Islet precursor cell (in vitro differentiated cells): Measurements from ENCODE around the gene FBXO41.
A peak's percentile ranks its signal among the peaks of the same experiment; 100 is the strongest.

ENCODE experiments used
- DNase-seq: peaks from one replicate; pipeline ENCODE4 v3.0.0-alpha.2; 2018

FBXO41 gene

GRCh38 chr2:73284296-73285158, at the start of gene FBXO41:
TSS of gene FBXO41 (minus strand) at chr2:73284478. CDS start at chr2:73269630, 14,848 bp downstream.
- DNase-seq: peak; percentile 72

DNA sequence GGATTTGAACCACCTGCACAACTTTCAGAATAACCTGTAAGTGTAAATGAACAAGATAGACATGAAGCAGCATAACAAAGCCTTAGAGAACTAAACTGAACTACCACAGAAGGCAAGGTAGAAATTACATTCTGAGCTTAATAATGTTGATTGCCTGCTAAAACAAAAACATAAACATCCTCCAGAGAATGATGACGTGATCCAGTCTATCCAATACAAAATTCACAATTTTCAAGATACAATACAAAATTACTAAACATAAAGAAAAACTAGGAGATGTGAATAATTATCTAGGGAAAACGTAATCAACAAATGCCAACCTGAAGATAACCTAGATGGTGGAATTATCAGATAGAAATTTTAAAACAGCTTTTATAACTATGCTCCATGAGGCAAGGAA, 49.8 kb upstream of the FBXO41 start:
- DNase-seq: no peak

DNA sequence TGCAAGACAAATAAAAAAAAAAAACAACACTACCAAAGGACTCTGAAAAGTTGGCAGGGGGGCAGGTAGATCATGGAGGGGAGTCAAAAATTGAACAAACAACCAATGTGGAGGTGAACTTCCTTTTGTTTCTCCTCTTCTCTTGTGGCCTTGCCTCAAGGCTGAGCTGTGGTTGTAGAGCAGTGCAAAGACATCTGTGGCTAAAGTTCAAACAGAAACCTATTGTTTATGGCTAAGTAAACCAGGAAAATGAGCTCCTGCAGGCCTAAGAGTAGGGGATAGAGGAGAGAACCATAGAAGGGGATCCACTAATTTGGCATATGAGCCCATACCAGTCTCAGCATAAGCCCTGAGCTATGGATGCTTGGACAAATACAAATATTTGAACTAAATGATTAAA, 49.3 kb upstream of the FBXO41 start:
- no peak for DNase-seq

DNA sequence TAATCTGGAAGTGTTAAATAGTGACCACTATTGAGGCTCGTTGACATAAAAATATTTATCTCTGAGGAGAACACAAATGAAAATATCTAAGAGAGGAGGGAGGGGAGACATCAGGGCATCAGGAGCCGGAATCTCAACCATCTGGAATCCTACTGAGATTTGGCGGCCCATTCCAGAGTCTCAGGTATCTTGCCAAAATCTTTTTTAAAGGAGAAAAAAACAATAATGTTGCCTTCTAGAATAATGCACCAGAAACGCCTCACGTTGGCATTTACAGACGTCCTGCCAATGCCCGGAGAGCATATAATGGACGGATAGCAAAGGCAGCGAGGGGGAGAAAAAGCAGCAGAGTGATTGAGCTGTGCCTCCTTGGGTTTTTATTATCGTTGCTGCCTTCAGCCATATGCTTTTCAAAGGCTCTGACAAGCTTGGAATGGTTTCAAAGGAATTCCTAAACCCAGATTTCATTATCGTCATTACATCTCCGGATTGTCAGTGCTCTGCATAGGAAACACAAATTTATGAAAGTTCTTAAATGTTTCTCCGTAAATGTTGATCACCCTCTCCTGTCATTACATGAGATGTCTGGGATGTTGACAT, 39.9 kb upstream of the FBXO41 start:
- no peak for DNase-seq

GRCh38 chr2:73323551-73323950, 39.3 kb upstream of the FBXO41 start:
- no peak for DNase-seq

- DNase-seq: no peak
These were observed 30.2 kb upstream of the FBXO41 start for GRCh38 chr2:73314441-73314840.

- peak; percentile 22 for DNase-seq
These were observed 23.4 kb upstream of the FBXO41 start for GRCh38 chr2:73307720-73308119.

DNA sequence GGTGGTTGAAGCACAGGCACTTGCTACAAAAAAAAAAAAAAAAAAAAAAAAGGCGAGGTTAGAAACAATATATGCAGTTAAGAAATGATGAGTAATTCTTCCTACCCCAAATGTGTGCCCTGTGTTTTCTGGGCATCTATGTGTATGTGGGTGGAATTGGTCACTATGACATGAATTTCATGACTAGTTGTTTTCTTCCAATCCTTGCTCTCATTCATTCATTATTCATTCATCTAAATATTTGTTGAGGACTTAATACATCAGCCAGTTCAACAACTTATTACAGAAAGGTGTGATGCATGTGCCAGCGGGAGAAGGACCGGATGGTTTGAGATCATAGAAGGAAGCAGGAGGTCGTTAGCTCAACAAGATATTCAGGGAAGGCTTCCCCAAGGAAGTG, 17.4 kb upstream of the FBXO41 start:
- no peak for DNase-seq

DNA sequence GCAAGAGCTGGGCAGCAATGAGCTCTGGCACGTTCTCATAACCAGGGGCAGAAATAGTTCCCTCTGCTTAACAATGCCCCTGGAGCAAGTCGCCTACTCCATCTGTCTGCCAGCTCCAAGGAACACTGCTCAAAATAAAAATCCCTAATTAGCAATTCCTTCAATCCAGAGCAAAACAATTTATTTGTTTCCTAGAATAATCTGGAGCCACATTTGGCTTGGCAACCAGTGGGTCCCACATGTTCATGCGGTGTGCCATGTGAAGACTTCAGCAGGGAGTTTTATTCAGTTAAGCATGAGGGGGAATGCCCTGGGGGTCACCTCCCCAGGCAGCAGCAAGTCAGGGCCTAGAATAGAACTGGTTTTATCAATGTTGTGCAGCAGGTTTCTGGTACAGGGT, 16.6 kb upstream of the FBXO41 start:
- peak; percentile 19 for DNase-seq

GRCh38 chr2:73297586-73297985, 13.3 kb upstream of the FBXO41 start:
- DNase-seq: peak; percentile 45

- DNase-seq: peak; percentile 57
These were observed 12.9 kb upstream of the FBXO41 start for GRCh38 chr2:73297151-73297559.

DNA sequence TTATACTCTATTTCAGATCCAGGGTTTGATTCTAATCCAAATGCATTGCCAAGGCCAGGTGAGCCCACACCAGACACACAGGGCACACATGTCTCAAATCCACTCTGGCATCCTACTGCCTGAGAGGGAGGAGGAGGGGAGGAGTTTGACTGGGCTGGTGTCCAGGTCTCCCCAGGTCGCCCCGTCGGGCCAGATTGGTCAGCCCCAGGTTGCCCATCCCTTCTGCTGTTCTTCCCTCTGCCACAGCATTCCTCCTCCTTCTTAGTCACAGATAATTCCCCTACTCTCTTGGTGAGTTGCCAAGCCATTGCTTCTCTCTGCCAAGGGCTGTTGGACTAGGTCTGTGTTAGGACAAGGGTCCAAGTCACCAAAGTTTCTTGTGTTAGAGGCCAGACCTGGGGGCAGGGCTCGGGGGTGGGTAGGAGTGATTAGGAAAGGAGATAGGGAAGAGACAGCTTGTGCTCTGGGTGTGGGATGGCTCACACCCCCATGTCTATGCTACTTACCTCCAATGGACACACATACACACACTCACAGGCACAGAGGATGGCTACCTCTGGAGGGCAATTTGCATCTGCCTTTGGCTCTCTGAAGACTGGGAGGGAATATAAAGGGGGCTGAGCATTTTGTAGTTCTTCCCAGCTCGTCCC, 11.6 kb upstream of the FBXO41 start:
- DNase-seq: peak; percentile 52

DNA sequence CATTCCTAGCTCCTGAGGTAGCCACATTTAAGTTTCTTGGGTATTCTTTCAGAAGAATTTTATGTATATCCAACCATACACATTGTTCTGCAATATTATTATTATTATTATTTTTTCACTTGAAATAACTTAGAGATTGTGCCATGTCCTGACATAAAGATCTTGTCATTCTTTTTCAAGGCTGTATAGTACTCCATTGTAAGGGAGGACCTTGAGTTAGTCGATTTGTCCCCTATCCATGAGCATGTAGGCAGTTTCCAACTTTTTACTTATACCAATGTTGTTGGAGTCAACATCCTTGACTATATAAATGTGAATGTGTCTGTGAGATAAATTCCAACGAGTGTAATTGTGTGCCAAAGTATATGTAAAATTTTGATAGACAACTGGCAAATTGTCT, 10.0 kb upstream of the FBXO41 start:
- DNase-seq: no peak

DNA sequence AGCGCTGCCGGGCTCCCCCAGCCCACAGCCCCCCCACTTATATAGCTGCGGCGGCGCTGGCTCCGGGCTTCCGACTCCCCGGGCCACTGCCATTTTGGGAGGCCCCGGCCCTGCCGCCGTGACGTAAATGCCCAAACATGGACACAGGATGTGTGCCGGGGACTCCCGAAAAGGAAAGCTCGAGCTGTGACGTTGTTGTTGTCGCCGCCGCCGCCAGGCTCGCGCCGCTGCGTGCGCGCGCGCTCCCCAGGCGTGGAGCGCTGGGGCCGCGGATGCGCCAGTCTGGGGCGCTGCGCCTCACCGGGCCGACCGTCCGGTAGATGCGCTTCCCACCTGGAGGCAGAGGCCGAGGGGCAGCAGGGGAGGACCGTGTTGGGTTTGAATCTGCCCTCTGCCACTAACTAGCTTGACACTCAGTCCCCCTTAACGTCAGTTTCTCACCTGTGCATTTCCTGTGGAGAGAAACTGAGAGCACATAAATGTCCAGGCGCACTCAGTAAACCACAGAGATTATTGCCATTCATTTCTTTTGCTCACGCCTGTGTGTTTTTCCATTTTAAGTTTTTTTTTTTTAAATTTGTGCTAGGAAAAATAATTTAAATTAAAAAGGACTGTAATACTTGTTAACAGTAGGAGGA, 9.4 kb upstream of the FBXO41 start, which contains the start of gene EGR4:
Gene EGR4 (minus strand): TSS at position 15 of the 638 bp plus-strand sequence. CDS start 231 bp downstream, outside the sequence.
- DNase-seq: peak; percentile 88

DNA sequence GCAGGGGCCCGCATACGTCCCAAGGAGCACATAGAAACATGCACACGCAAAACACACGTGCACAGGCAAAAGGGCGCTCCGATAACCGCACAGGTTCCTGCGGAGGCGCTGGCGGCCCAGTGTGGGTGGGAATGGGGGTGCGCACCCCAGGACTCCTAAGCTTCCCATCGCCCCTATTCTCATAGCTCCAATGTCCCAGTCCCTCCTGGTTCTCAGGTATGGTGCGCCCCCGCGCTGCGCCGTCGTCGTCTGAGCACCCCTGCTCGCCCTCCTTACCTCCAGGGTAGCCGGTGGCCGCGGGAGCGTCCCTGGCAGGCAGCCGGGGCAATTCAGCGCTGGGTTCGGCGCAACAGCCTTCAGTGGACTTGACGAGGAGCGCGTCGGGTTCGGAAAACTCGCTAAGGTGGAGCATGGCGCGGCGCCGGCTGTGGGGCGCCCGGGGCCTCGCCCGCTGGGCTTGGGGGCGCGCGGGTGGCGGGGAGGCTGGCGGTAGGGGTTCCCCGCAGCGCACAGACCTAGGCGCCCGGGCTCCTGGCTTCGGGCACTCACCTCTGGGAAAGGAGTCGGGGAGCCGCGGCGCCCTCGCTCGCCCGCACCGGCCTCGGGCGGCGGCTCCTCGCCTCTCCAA, 8.7 kb upstream of the FBXO41 start:
- DNase-seq: peak; percentile 55

DNA sequence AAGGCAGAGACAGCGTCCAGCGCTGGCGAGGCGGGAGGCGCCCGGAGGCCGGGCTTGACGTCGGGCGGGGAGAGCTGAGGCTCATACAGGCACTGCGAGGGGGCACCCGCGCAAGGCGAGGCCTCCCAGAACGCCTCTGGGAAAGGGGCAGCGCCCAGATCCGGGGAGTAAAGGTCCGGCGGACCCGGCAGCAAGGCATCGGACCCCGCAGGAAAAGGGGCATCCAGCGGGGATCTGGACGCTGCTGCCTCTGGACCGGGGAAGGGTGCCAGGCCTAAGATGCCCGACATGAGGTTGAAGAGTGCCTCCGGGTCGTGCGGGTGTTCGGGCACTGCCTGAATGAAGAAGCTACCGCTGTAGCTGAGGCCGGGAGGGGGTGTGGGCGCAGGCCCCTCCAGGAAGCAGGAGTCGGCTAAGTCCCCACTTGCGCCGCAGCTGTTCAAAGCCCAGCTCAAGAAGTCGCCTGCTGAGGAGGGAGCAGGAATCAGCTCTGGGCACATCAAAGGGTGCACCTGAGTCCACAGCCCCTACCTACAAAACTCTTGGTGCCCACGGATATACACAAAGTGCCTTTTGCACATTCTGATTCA, 8.1 kb upstream of the FBXO41 start:
- DNase-seq: peak; percentile 40

GRCh38 chr2:73291461-73292315, 7.4 kb upstream of the FBXO41 start:
- DNase-seq: peak; percentile 80

DNA sequence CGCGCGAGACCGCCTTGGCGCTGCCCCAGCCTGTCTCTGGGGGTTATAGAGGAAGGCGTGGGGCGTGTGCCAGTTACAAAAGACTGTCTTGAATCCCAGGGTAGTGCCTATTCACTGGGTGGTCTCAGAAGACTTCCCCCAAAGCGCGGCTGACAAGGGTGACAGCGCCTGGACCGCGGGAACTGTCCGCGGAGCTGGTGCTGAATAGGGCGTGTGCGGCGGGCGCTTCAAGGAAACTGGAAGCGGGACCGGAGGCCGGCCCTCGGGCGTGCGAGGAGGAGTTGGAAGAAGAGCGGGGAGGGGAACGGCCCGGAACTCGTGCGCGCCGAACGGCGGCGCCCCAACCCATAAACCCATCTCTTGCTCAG, 6.8 kb upstream of the FBXO41 start:
- DNase-seq: peak; percentile 85

DNA sequence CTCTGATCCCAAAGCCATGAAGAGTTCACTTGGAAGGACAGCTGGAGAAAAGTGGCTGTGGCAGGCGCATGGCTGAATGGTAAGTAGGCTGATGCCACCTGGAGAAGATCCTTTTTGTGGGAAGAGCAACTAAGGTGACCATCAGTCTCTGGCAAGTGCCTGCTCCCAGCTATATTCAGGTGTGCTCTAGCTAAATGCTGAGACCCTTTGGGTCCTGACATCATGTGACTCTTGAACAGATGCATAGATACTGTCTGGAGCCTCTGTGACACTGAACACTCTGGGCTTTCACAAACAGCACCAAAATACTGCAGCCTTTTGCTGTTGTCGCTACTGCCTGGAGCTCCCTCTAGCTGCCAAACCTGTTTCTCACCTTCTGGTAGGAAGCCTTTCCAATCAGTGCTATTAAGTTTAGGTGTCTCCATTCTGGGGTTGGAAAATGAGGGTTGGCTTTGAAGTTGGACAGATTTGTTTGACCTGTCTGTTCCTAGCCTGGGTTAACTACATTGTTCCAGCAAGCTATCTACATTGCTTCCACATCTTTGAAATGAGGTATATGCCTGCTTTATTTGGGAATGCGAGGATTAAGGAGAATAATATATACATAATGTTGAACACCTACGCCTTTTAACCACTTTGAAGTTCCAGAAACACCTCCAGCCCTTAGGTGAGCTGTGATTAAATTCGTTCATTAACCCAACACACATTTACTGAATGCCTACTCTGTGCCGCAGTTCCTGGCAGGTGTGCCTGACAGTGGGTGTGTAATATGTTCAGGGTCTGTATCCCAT, 6.0 kb upstream of the FBXO41 start:
- DNase-seq: peak; percentile 70

DNA sequence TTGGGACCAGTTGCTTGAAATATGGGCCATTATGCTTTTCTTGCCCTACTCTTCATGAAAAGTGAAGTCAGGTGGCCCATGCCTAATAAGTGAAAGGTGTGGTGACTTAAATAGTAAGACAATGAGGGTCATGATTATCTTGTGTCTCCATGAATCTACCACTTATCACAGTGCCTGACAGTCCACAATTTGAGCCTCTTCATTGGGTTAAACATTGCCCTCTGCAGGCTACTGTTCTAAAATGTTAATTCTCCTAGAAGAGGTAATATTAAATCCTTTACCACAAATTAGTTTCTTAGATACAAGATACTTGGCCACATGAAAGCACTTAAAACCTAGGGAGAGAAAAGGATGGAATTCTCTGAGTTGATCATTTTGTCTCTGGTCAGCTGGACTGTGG, 5.0 kb upstream of the FBXO41 start:
- DNase-seq: no peak
